Activated CD4-positive, alpha-beta T cell treated with anti-CD3 and anti-CD28 coated beads, Interleukin-2, Interleukin-6, amounts not matched to agents 100 ng/mL and 50 ng/mL, durations not matched to agents 16 hours and 8 hours (primary cell): Measurements from ENCODE around the gene GATB.
A peak's percentile ranks its signal among the peaks of the same experiment; 100 is the strongest.

Source experiments
- DNase-seq: peaks from one replicate; pipeline ENCODE4 v3.0.0-alpha.2; 2020

The GATB gene

DNA sequence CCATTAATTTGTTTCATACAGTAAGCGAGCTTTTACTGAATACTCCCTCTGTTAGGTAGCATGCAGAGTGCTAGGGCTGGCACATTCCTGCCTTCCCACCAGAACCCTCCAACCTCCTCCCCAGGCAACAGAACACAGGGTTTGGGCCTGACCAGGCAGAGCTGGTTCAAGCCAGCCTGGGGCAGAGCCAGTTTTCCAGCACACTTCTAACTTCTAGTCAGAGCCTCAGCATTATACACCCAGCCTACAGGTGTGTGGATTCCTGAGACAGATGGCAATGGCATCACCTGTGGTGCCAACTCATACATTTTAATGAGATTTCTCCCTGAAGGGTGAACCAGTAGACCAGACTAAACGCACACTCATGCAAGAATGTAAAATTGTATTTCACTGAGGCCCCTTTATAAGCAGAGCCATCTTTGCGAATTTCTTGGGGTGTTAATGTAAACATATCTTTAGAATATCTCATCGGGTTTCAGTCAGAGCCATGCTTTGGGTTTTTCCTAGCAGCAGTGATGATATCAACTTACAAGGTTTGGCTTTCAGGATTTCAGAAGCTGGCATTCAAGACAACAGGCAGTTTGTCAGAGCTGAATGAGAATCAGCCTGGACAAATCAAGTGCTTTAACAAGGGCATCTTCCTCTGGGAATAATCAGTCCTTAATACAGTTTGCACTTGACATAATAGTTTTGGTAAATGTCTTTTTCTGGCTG, 92.0 kb downstream of the GATB start:
- DNase-seq = no peak

DNA sequence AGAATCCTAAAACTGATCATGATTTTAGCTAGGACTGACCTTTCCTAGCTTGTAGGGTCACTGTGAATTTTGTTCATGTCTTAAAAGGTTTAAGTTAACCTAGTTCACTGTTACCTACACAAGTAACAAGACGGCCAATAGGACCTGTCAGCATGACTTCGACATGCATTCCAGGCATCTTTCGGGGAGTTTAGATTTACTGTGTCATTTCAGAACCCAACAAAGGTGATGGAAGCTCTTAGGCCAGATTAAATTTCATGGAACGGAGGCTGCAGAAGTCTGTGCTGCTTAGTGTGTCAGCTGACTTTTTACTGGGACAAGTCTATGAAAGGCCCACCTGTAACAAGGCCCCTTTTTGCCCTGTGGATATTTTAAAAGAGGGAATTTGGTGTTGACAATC, 93.1 kb downstream of the GATB start:
- DNase-seq = no peak

DNA sequence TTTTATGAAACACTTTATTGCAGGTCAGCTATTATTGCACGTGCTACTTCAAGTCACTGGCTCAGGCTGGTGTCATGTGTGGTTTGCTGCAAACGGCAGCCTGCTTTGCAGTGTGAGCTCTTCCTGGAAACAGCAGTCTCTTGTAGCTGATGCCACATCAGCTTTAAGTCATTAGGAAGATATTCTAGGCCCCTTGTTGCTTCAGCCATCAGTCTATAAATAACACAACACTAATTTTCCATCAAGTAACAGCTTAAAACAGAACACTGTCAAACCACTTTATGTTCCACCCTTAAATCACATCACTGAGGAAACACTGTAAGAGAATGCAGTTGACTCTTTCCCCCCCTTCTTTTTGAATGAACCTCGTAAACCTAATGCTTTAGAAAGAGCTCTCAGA, 93.8 kb downstream of the GATB start:
- peak; percentile 28 for DNase-seq

DNA sequence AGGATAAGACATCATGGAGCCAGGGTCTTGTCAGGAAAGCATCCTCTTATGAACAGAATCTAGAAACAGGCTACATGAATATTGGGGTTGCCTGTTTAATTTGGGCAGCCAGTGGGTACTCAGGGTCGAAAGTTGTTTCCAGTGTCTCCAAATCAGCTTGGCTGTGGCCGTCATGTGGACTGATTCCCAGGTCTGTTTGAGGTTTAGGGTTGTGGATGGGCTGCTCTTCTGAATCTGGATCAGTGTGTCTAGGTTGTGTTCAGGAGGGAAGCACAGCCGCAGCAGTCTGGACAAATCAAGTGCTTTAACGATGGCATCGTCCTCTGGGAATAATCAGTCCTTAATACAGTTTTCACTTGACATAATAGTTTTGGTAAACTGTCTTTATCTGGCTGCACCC, 94.3 kb downstream of the GATB start:
- no peak for DNase-seq

DNA sequence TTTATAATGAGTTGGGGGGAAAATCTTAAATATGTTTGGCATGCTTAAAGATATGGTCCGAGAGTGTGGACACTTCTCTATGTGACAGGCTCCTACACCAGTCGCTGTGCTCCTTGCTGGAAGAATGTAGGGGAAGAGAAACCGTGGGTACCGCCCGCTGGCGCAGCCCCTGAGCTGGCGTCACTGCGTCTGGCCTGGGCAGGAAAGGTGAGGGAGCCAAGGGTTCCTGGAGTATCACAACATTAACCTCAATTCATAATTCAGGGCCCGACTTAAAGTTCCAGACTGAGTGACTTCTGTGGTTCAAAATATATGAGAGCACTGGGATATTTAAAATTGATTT, 95.1 kb downstream of the GATB start:
- no peak for DNase-seq

DNA sequence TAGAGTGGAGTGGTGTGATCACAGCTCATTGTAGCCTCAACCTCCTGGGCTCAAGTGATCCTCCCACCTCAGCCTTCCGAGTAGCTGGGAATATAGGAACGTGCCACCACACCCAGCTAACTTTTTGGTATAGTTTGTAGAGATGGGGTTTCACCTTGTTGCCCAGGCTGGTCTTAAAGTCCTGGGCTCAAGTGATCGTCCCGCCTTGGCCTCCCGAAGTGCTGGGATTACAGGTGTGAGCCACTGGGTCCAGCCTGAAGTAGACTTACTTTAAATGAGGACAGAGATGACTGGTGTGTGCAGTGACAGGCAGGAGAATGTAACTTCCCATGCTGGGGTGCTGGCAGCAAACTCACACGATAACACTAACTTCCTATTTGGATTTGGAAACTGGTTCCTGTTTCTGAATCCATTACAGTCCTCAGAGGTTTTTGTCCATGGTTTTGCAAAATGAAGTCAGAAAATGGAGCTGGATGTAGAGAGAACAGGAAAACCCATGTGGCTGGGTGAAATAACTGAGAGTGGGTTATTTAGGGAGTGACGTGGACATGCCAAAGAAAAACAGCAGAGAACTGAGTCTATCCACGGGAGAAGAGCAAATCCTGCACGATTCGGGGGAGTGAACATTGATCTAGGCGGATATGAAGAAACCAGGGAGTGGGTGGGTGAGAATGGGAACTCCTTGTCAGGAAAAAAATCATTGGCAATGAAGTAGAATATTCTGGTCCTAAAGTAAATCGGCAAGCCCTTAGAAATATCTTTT, 95.6 kb downstream of the GATB start:
- DNase-seq = no peak

DNA sequence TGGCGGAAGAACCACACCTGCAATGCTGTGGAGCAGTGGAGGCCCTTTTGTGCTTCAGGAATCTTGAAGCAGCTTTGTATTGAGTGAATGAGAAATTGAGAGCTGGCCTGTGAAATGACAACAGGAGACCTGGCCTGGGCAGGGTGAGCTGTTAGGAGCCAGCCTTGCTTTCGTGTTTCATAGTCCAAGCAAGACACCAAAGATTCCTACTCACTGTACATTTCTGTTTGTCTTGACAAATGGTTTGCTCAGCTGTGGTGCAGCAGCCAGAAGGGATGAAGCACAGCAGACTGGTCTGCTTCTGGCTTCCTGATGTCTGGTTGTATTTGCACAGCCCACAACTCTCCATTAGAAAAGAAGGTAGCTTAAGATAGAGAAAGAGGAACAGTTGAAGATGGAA, 96.5 kb downstream of the GATB start:
- no peak for DNase-seq

DNA sequence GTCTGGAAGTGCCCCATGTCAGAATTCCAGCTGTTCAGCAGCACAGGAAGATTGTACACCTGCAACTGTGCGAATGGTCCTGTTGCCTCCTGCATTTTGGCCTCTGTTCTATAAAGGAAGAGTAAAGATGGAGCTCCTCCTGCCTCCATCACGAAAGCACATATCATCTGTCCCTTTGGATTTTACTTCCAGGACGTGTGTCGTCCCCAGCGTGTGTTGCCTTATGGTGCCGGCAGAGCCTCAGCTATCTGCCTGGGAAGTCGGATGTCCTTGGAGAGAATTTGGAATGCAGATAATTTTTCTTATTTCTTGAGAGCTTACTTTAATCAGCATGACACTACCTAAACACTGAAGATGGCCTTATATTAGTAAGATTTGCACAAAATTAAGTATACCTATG, 97.7 kb downstream of the GATB start:
- DNase-seq = no peak

DNA sequence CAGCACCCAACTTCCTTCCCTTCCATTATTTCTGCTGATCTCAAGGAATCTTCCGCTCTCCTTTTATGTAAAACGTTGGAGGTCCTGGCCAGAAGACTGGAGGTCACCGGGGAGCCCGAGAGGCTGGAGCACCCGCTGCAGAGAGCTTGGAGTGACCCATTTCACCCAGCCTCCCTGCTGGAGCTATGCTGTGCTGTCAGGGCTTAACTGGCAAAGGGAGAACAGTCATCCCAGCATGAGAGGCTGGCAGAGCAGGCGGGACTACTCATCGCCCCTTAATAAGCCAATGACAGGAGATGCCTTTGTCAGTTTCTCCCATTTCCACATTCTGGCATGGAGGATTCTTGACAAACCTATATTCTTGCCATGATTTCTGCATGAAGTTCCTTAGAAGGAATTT, 98.9 kb downstream of the GATB start:
- no peak for DNase-seq

DNA sequence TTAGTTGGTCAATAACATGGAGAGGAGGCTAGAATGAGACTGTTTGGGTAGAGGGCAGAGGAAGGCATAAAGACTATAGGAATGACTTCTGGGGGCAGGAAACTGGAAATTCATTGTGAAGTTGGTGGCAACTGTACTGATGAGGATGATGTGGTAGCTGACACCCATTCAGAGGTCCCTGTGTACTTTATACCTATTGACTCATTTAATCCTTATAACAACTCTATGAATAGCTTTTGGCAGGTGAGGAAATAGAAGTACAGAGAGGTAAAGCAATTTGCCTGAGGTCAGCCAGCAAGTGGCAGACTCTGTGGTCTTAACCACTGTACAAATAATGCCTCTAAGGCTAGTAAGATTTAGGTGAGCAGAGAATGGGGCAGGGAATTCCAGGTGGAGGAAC, 100.1 kb downstream of the GATB start:
- DNase-seq = no peak

DNA sequence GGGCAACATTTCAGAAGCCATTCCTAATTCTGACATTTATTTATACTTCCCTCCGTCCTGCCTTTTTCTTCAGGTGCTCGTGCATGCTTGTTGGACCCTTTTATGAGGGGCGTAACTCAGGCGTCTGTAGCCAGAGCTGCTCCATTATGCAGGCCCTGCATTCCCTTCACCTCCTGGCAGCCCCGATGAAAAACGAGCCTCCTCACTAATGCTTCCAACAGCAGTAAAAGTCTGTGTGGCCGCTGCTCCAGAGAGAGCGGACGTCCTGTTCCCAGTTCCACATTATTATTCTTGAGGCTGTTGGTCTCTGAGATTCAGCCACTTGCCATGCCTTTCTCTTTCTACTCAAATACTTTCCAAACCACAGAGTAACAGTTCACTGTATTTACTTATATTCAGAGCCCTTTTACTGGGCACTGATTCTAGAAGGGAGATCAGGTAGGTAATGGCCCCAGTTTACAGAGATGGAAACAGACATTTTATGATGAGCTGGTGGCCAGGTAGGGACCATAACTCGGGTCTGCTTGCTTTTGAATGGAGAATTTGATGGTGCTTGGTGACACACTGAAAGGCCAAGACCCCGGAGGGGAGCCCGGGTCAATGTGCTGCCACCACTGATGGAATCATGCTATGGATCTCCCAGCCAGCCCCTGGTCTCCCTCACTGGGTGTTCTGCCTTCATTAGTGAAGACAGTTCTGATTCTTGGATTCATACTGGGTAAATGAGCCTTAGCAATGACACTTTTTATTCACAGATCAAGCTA, 101.0 kb downstream of the GATB start:
- DNase-seq = no peak

DNA sequence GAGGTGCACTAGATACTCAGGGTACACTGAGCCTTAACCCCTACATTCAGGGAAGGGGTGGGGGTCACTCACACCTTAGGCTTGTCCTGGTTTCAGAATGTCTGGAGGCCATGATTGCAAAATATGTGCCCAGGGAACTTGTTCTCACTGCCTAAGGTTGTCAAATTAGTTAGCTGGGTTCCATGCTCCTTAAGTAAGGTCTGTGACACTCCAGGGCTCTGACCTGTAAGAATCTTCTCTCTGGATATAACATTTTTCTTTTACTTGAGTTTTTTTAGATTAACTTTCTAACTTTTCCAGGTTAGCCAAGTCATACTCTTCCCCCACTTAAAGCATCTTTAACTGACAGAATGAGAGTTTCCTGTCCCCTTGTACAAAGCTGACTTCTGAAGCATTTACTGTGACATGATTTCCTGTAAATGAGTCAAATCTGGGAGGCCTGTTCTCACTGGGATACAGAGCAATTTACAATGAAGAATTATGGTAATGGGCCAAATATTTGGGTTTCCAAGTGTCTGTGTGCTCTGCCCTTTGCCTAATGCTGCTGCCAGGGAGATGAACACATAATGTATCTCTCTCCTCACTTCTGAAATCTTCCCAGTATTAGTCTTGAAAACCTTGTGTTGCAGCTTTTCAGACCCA, 101.7 kb downstream of the GATB start:
- DNase-seq = peak; percentile 64

DNA sequence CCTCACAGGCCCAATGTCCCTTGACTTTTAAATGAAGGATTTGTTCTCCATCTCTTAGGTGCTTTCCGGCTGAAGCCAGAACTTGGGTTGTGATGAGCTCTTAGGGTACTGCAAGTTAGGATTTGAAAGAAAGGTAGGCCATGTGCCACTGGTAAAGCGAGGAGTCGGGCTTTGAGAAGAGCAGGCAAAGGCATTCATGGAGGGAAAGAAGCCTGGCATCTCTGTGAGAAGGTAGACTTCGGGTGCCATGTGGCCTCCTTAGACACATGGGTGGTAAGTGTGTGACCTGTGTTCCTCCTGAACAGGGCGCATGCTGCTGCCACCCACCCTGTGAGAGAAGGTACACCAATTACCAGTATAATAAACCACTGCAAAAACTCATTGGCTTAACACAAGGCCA, 102.9 kb downstream of the GATB start:
- DNase-seq = no peak

DNA sequence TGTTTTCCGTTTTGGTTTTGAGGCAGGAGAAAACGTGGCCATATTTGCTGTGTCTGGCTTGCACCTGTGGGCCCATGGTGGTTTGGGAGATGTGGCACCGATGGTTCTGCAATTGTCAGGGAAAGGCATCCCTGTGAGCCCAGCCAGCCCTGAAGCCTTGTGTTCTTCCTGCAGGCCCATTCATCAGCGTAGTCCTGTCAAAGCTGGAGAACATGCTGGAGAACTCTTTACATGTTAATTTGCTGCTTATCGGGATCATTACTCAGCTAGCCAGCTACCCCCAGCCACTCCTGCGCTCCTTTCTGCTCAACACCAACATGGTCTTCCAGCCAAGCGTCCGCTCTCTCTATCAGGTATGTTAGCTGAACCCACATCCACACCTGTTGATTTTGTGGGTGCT, 104.7 kb downstream of the GATB start:
- no peak for DNase-seq

DNA sequence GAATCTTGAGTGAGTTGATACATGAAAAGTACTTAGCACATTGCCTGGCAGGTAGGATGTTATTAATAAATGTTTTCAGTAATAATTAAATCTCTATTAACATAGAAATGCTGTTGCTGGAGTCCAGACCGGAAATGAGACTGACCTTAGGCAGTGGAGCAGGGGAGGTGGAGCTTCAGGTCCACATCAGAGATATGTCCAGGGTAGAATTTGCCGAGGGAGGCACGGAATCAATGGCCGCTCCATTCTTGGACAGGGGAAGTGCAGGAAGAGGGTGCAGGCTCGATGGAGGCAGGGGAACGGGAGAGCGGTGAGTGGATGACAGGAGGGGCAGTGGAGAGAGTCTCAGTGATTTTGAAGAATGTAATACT, 107.3 kb downstream of the GATB start:
- DNase-seq = no peak

DNA sequence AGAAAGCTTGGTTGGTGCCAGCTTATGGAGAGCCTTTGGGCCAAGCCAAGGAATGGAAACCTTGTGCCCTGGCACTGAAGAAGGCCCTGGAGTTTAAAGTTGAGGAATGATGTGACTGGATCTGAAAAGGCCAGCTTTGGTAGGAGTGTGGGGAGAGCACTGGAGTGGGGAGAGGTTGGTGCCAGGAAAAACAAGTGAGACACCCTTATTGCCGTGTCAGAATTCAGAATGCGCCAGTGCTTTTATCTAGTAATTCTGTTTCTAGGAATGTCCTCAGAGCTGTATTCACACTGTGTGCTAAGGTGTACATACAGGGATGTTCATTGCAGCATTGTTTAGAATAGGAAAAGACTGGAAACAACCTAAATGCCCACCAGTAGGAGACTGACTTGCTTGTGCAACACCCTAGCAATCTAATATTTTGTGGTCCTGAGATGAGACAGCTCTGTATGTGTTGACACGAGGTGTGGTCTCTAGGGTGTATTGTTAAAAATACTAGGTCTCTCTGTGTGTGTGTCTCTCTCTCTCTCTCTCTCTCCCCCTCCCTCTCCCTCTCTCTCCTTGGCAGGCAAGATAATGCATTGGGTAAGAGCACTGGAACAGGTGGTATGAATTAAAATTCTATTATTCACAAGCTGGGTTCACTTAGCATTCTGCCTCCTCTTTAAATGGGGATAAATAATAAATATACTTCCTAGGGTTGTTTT, 107.8 kb downstream of the GATB start:
- no peak for DNase-seq

DNA sequence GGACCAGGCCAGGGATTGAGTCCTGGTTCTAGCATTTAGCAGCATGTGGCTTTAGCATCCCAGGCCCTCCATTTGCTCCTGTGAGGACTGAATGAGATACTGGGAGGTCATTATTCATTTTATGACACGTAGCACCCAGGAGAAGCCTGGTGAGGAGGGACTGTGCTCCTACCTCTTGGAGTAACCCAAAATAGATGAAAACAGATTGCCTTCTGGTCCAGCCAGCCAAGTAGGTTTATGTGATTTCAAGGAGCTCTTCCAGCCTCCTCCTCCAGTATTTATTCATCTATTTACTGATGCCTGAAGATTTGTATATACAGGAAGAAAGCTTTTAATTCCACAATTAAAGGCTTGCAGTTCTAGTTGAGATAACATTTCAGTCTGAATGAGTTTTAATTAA, 109.3 kb downstream of the GATB start:
- DNase-seq = no peak

DNA sequence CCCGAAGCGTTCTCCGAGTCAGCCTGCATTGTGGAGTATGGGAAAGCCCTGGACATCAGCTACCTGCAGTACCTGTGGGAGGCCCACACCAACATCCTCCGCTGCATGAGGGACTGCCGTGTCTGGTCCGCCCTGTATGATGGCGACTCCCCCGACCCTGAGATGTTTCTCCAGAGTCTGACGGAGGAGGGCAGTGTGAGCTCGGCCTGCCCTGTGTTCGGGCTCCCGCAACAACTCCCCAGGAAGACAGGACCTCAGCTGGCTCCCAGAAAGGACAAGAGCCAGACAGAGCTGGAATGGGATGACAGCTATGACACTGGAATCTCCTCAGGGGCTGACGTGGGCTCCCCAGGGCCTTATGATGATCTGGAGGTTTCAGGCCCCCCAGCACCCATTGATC, 111.3 kb downstream of the GATB start:
- no peak for DNase-seq

DNA sequence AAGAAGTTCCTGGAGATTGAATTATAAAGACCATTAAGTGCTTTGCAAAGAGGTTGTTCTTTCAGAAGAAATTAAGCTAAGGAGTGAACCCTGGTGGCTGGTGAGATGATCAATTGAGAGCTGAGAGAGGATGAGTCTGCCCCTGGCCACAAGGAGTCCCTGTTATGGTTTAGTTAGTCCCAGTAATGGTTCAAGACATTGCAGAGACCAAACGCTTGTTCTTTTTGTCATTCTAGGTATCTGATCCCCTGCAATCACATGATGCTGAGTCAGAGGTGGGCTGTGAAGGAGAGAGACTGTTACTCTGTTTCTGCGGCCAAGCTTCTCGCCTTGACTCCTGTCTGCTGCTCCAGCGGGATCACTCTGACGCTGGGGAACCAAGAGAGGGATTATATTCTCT, 114.5 kb downstream of the GATB start:
- DNase-seq = no peak

DNA sequence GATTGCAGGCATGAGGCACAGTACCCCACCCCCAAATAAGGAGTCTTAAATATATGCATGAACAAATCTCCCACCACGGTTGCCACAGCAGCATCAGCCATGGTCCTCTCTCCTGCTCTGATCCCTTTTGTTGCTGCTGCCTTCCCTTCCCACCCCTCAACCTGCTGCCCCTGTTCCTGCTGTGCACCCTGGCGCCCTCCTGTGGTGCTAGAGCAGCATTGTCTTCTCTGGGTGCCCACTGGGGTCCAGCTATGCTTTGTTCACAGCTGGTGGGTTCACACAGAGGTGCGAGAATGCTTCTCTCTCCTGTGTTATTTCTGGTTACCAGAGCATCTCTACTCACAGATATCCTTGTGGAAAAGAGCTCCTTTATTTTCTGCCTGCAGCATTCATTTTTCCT, 116.2 kb downstream of the GATB start:
- DNase-seq = peak; percentile 16

DNA sequence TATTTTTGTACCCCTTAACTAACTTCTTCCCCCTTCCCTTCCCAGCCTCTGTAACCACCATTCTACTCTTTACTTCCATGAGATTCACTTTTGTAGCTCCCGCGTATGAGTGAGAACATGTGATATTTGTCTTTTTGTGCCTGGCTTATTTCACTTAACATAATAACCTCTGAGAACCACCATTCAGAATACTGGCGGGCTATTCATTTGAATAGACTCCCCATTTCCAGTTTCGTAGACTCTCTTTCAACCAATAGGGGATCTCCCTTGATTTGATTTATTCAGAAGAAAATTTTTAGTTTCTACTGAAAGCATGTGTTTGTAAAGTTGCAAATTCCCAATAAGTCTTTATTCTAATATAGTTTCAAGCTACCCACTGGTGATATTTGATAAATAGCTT, 117.2 kb downstream of the GATB start:
- no peak for DNase-seq

DNA sequence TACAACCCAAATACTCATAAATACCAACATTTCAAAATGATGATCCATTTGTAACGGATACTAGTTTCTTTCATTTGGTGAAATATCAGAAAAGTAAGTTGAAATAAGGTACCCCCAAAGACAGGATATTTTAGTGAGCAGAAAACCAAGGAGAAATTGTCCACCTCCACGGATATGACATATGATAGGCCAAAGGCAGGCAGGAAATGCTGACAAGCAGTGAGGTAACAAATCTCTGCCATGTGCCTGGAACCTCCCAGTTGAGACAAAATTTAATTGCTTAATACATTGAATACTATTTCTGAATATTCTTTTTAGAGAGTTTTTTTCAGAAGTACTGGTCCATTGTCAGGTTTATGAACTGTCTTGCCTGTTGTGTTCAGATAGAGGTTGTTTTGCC, 118.8 kb downstream of the GATB start:
- DNase-seq = no peak

DNA sequence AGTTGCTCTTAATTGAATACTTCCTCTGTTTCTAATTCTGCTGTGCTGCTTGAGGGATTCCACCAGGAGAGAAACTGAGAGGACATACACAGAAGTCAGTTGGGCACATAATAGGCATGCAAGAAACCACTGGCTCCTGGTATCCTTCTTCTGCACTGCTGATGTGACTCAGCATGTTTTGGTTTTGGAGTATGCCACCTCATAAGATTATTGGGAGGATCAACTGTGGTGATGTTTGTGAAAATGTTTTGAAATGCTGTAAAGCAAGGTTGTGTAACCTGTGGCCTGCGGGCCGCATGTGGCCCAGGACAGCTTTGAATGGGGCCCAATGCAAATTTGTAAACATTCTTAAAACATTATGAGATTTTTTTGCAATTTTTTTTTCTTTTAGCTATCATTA, 119.6 kb downstream of the GATB start:
- peak; percentile 23 for DNase-seq
